HCT116 (cell line): ENCODE data around the gene LDLRAD4. TPM values are rescaled to one million over a fixed set of nuclear protein-coding genes. Genes with fewer than 3 reads are reported as not detected.

Experiments used
- ATAC-seq: fragments of 200-7000 bp; cut with Tn5 transposase; 2 replicates; pipeline ENCODE4 v1.9.1; 2020; ENCODE audit warnings: mild to moderate bottlenecking, moderate library complexity
- BruUV-seq: library from RNA; stranded (reverse); fragments of 400-500 nt; replicated peaks from 2 replicates; lab custom pipeline; 2021; lab: Mats Ljungman, UMichigan
- CTCF ChIA-PET: fragments of 300-600 bp; sonication (Branson Sonifier 250); formaldehyde crosslinking; loops from one replicate; lab custom pipeline; 2021; ENCODE audit warnings: antibody characterized with exemption; lab: Charles Lee
- POLR2A ChIA-PET: fragments of 300-600, 350-600 bp; sonication (Branson Sonifier 250); formaldehyde crosslinking; loops from one replicate; lab custom pipeline; 2021; ENCODE audit warnings: antibody characterized with exemption; lab: Charles Lee
- RAD21 ChIA-PET, 2 experiments: fragments of 300-600 bp; sonication (Branson Sonifier 250); formaldehyde crosslinking; loops; one replicate each; lab custom pipeline; 2023; ENCODE audit warnings: low total read pairs in 2 of 2; ENCODE audit not compliant: uncharacterized antibody in 2 of 2, unreplicated experiment in 2 of 2, low non-redundant PET in 1 of 2; lab: Charles Lee
- DNase-seq: peaks from one replicate; pipeline ENCODE4 v3.0.0-alpha.2; 2010; ENCODE audit warnings: low read depth, low spot score
- H2AFZ ChIP-seq: fragments of 200-600 bp; shearing (Covaris generic), sonication (generic); 2 replicates; pipeline ENCODE4 v1.6.1; 2017; ENCODE audit warnings: low read depth, mixed run types, mixed read lengths, antibody characterized with exemption, low read length; ENCODE audit not compliant: poor library complexity, severe bottlenecking
- H3K27ac ChIP-seq: 2 replicates; pipeline ENCODE4 v1.5.1; 2012; ENCODE audit warnings: low read depth, low read length
- H3K27me3 ChIP-seq: fragments of 200-600 bp; sonication (generic); 2 replicates; pipeline ENCODE4 v1.6.1; 2016; ENCODE audit warnings: mixed run types, low read length, mixed read lengths; ENCODE audit not compliant: insufficient read depth
- H3K36me3 ChIP-seq, 2 experiments: fragments of 200-500 bp in 1 of 2; fragments of 200-600 bp in 1 of 2; sonication (Bioruptor generic) in 1 of 2; sonication (generic) in 1 of 2; 2 replicates each; pipeline versions ENCODE4 v1.5.1 to v1.6.1; 2014 to 2016; ENCODE audit warnings: low read length in 2 of 2, inconsistent platforms in 1 of 2, mixed read lengths in 1 of 2, mixed run types in 1 of 2; ENCODE audit not compliant: insufficient read depth in 2 of 2, control insufficient read depth in 1 of 2
- H3K4me1 ChIP-seq, 2 experiments: fragments of 200-600 bp in 1 of 2; sonication (generic) in 1 of 2; 2 replicates each; pipeline versions ENCODE4 v1.5.1 to v1.6.1; 2012 to 2017; ENCODE audit warnings: low read length in 2 of 2, inconsistent platforms in 1 of 2, mild to moderate bottlenecking in 1 of 2, mixed read lengths in 1 of 2, mixed run types in 1 of 2, moderate library complexity in 1 of 2; ENCODE audit not compliant: insufficient read depth in 2 of 2, control insufficient read depth in 1 of 2
- H3K4me2 ChIP-seq: fragments of 200-600 bp; sonication (generic); 2 replicates; pipeline ENCODE4 v1.6.1; 2017; ENCODE audit warnings: mixed run types, low read length, mixed read lengths
- H3K4me3 ChIP-seq, 2 experiments: fragments of 200-600 bp in 1 of 2; sonication (generic) in 1 of 2; replicated peaks in 1 of 2; 2 replicates each; pipeline ENCODE4 v1.5.1; 2011 to 2016; ENCODE audit warnings: low read length in 2 of 2, control low read depth in 1 of 2, low read depth in 1 of 2, mild to moderate bottlenecking in 1 of 2, mixed read lengths in 1 of 2, mixed run types in 1 of 2
- H3K79me2 ChIP-seq: fragments of 200-600 bp; sonication (generic); 2 replicates; pipeline ENCODE4 v1.6.1; 2017; ENCODE audit warnings: mild to moderate bottlenecking, mixed run types, low read length, moderate library complexity, mixed read lengths; ENCODE audit not compliant: insufficient read depth
- H3K9ac ChIP-seq: fragments of 200-600 bp; sonication (generic); 2 replicates; pipeline ENCODE4 v1.6.1; 2016; ENCODE audit warnings: low read length, mixed read lengths
- H3K9me2 ChIP-seq: fragments of 200-600 bp; sonication (generic), shearing (Covaris generic); 2 replicates; pipeline ENCODE4 v1.6.1; 2017; ENCODE audit warnings: mixed run types, mild to moderate bottlenecking, moderate library complexity; ENCODE audit not compliant: insufficient read depth
- H3K9me3 ChIP-seq, 2 experiments: fragments of 200-500 bp in 1 of 2; fragments of 200-600 bp in 1 of 2; sonication (Bioruptor generic) in 1 of 2; sonication (generic) in 1 of 2; 2 replicates each; pipeline ENCODE4 v1.6.1; 2014 to 2017; ENCODE audit warnings: low read length in 2 of 2, mixed read lengths in 2 of 2, inconsistent platforms in 1 of 2, low read depth in 1 of 2, mild to moderate bottlenecking in 1 of 2, mixed run types in 1 of 2, moderate library complexity in 1 of 2; ENCODE audit not compliant: control insufficient read depth in 1 of 2, insufficient read depth in 1 of 2
- H4K20me1 ChIP-seq: fragments of 200-600 bp; sonication (generic), shearing (Covaris generic); 2 replicates; pipeline ENCODE4 v1.6.1; 2017; ENCODE audit warnings: mixed run types, mild to moderate bottlenecking, moderate library complexity; ENCODE audit not compliant: insufficient read depth
- CBX3 ChIP-seq: IDR thresholded peaks from 2 replicates; pipeline ENCODE4 v1.6.1; 2012; ENCODE audit warnings: low read depth
- EGR1 ChIP-seq: IDR thresholded peaks from 2 replicates; pipeline ENCODE4 v1.6.1; 2012; ENCODE audit warnings: low read depth
- ELF1 ChIP-seq: IDR thresholded peaks from 2 replicates; pipeline ENCODE4 v1.6.1; 2012; ENCODE audit warnings: low read depth, borderline replicate concordance
- EZH2 ChIP-seq: fragments of 200-600 bp; sonication (generic); IDR thresholded peaks from 2 replicates; pipeline ENCODE4 v1.6.1; 2017; ENCODE audit warnings: antibody characterized with exemption, mixed run types
- EZH2phosphoT487 ChIP-seq: fragments of 200-600 bp; IDR thresholded peaks from 2 replicates; pipeline ENCODE4 v1.6.1; 2018; ENCODE audit warnings: antibody characterized with exemption, borderline replicate concordance
- FOSL1 ChIP-seq: IDR thresholded peaks from 2 replicates; pipeline ENCODE4 v1.6.1; 2012; ENCODE audit warnings: low read depth
- JUND ChIP-seq: IDR thresholded peaks from 2 replicates; pipeline ENCODE4 v1.6.1; 2012
- POLR2A ChIP-seq: IDR thresholded peaks from 2 replicates; pipeline ENCODE4 v1.7.0; 2011; ENCODE audit warnings: borderline replicate concordance; ENCODE audit not compliant: insufficient read depth, insufficient read length; ENCODE audit errors: extremely low read depth
- POLR2AphosphoS5 ChIP-seq: IDR thresholded peaks from 2 replicates; pipeline ENCODE4 v1.6.1; 2011; ENCODE audit warnings: mild to moderate bottlenecking, low read depth, low read length, moderate library complexity
- RAD21 ChIP-seq: IDR thresholded peaks from 2 replicates; pipeline ENCODE4 v1.6.1; 2012; ENCODE audit warnings: low read depth, mild to moderate bottlenecking
- SRF ChIP-seq: IDR thresholded peaks from 2 replicates; pipeline ENCODE4 v1.6.1; 2012; ENCODE audit warnings: low read depth
- TCF7L2 ChIP-seq: IDR thresholded peaks from 2 replicates; pipeline ENCODE4 v1.7.0; 2011; ENCODE audit warnings: borderline replicate concordance, inconsistent platforms; ENCODE audit not compliant: insufficient read depth, insufficient read length; ENCODE audit errors: extremely low read depth
- YY1 ChIP-seq: IDR thresholded peaks from 2 replicates; pipeline ENCODE4 v1.6.1; 2011; ENCODE audit warnings: low read length, low read depth, moderate library complexity, mild to moderate bottlenecking; ENCODE audit not compliant: insufficient replicate concordance; ENCODE audit errors: extremely low read depth
- ZFX ChIP-seq: fragments of 450-650 bp; IDR thresholded peaks from 2 replicates; pipeline ENCODE4 v1.6.1; 2017
- ZNF274 ChIP-seq: fragments of 200-500 bp; sonication (Bioruptor generic); IDR thresholded peaks from 2 replicates; pipeline ENCODE4 v1.6.1; 2014; ENCODE audit warnings: mild to moderate bottlenecking, low read depth, low read length, inconsistent platforms
- intact Hi-C: fragments of 100-400 bp; cut with micrococcal nuclease; formaldehyde crosslinking; loops from 2 replicates; pipeline ENCODE4 v1.10.0; 2022
- total RNA-seq: library from RNA; stranded (reverse); gene quantifications from one replicate; pipeline ENCODE4 v1.2.1, GENCODE V29; 2021; ENCODE audit not compliant: unreplicated experiment
- TF ChIP-seq, protein P1 (sequence below): IDR thresholded peaks from 2 replicates; pipeline ENCODE4 v1.6.1; 2012; ENCODE audit warnings: low read depth
- TF ChIP-seq, protein P2 (sequence below): IDR thresholded peaks from 2 replicates; pipeline ENCODE4 v1.6.1; 2012
- TF ChIP-seq, protein P3 (sequence below): IDR thresholded peaks from 2 replicates; pipeline ENCODE4 v1.6.1; 2011; ENCODE audit warnings: mild to moderate bottlenecking, low read length, moderate library complexity; ENCODE audit not compliant: insufficient replicate concordance; ENCODE audit errors: extremely low read depth
- TF ChIP-seq, protein P4 (sequence below), 3 experiments: fragments of 200-600 bp in 1 of 3; sonication (generic) in 1 of 3; IDR thresholded peaks in 2 of 3; conservative IDR thresholded peaks in 1 of 3; 2 replicates each; pipeline ENCODE4 v1.5.1; 2012 to 2017; ENCODE audit warnings: low read depth in 2 of 3, low read length in 2 of 3, antibody characterized with exemption in 1 of 3, borderline replicate concordance in 1 of 3, control low read depth in 1 of 3, mild to moderate bottlenecking in 1 of 3, mixed read lengths in 1 of 3, mixed run types in 1 of 3, moderate library complexity in 1 of 3; ENCODE audit not compliant: insufficient read depth in 1 of 3
- TF ChIP-seq, protein P5 (sequence below): IDR thresholded peaks from 2 replicates; pipeline ENCODE4 v1.6.1; 2012

Gene LDLRAD4
- total RNA-seq, 1 experiment from 2014 or later: 1.2 TPM

DNA sequence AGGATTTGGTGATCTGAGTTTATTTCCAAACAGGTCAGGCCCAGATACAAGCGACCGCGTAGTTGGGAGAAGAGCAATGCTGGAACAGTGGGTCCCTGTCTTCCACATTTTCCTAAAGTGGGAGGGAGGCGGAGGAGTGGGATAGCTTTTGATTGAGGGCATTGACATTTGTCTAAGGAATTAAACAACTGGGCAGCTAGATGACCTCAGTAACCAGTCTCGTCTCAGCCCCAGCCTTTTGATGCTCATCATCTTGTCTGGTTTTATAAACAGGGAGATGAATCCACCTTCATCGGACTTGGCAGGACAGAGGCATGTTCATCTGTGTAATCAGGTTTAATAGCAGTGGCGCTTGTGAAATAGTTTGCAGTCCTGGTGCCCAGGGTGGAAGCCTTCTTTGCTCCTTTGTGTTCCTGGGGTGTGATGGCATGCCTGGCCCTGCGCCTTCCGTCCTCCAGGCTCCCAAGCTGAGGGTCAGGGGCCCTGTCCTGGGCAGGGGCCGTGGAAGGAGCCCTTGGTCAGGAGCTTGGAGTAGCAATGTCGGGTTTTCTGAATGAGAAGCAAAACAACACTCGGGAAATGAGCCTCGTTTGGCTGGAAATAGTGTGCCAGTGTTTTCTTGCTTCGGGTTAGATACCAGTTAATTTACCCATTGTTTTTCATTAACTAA, 314.0 kb downstream of the LDLRAD4 start:
- intact Hi-C loops: loop anchor here (10.0 kb wide), 1 partner anchor 318 kb away; the partner anchor contains the start of gene LDLRAD4

More for the DNA sequence above, 314.0 kb downstream of the LDLRAD4 start:
- DNase-seq (no peak), ATAC-seq (no peak)
- H3K4me3 ChIP-seq: no peak overlapping the region
- no peak overlapping the region for H2AFZ ChIP-seq
- no peaks in the 10 kb centered on the region for H3K9me3 ChIP-seq
- BruUV-seq: no TSS peak
- H3K79me2 ChIP-seq: no peaks in the 10 kb centered on the region
- no peak overlapping the region for H3K9ac ChIP-seq
- no peak for TF ChIP-seq CBX3
- TF ChIP-seq, protein P1, sequence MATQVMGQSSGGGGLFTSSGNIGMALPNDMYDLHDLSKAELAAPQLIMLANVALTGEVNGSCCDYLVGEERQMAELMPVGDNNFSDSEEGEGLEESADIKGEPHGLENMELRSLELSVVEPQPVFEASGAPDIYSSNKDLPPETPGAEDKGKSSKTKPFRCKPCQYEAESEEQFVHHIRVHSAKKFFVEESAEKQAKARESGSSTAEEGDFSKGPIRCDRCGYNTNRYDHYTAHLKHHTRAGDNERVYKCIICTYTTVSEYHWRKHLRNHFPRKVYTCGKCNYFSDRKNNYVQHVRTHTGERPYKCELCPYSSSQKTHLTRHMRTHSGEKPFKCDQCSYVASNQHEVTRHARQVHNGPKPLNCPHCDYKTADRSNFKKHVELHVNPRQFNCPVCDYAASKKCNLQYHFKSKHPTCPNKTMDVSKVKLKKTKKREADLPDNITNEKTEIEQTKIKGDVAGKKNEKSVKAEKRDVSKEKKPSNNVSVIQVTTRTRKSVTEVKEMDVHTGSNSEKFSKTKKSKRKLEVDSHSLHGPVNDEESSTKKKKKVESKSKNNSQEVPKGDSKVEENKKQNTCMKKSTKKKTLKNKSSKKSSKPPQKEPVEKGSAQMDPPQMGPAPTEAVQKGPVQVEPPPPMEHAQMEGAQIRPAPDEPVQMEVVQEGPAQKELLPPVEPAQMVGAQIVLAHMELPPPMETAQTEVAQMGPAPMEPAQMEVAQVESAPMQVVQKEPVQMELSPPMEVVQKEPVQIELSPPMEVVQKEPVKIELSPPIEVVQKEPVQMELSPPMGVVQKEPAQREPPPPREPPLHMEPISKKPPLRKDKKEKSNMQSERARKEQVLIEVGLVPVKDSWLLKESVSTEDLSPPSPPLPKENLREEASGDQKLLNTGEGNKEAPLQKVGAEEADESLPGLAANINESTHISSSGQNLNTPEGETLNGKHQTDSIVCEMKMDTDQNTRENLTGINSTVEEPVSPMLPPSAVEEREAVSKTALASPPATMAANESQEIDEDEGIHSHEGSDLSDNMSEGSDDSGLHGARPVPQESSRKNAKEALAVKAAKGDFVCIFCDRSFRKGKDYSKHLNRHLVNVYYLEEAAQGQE: no peak
- no peak for TF ChIP-seq RAD21
- no peak for TF ChIP-seq POLR2AphosphoS5
- TF ChIP-seq EGR1: no peak
- TF ChIP-seq TCF7L2: no peak
- TF ChIP-seq YY1: no peak
- no peak for TF ChIP-seq EZH2phosphoT487
- TF ChIP-seq ZNF274: no peak
- TF ChIP-seq SRF: no peak
- no peak for TF ChIP-seq POLR2A
- TF ChIP-seq, protein P2, sequence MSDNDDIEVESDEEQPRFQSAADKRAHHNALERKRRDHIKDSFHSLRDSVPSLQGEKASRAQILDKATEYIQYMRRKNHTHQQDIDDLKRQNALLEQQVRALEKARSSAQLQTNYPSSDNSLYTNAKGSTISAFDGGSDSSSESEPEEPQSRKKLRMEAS: no peak
- TF ChIP-seq EZH2: no peak
- TF ChIP-seq ELF1: no peak
- no peak for TF ChIP-seq JUND
- TF ChIP-seq, protein P3, sequence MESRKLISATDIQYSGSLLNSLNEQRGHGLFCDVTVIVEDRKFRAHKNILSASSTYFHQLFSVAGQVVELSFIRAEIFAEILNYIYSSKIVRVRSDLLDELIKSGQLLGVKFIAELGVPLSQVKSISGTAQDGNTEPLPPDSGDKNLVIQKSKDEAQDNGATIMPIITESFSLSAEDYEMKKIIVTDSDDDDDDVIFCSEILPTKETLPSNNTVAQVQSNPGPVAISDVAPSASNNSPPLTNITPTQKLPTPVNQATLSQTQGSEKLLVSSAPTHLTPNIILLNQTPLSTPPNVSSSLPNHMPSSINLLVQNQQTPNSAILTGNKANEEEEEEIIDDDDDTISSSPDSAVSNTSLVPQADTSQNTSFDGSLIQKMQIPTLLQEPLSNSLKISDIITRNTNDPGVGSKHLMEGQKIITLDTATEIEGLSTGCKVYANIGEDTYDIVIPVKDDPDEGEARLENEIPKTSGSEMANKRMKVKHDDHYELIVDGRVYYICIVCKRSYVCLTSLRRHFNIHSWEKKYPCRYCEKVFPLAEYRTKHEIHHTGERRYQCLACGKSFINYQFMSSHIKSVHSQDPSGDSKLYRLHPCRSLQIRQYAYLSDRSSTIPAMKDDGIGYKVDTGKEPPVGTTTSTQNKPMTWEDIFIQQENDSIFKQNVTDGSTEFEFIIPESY: no peak
- TF ChIP-seq, protein P4, sequence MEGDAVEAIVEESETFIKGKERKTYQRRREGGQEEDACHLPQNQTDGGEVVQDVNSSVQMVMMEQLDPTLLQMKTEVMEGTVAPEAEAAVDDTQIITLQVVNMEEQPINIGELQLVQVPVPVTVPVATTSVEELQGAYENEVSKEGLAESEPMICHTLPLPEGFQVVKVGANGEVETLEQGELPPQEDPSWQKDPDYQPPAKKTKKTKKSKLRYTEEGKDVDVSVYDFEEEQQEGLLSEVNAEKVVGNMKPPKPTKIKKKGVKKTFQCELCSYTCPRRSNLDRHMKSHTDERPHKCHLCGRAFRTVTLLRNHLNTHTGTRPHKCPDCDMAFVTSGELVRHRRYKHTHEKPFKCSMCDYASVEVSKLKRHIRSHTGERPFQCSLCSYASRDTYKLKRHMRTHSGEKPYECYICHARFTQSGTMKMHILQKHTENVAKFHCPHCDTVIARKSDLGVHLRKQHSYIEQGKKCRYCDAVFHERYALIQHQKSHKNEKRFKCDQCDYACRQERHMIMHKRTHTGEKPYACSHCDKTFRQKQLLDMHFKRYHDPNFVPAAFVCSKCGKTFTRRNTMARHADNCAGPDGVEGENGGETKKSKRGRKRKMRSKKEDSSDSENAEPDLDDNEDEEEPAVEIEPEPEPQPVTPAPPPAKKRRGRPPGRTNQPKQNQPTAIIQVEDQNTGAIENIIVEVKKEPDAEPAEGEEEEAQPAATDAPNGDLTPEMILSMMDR (IDR thresholded peaks at IDR 0.05 in 2 of 3, conservative IDR thresholded peaks at IDR 0.05 in 1 of 3; ENCODE audit: borderline replicate concordance in 1 of 3, insufficient read depth in 1 of 3, low read depth in 2 of 3, low read length in 2 of 3): no peak
- TF ChIP-seq, protein P5, sequence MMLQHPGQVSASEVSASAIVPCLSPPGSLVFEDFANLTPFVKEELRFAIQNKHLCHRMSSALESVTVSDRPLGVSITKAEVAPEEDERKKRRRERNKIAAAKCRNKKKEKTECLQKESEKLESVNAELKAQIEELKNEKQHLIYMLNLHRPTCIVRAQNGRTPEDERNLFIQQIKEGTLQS: no peak
- TF ChIP-seq FOSL1: no peak
- no peak for TF ChIP-seq ZFX
- RAD21 ChIA-PET: no interaction called here
- H3K4me2 ChIP-seq: no peak overlapping the region
- CTCF ChIA-PET: no interaction called here
- no peaks in the 10 kb centered on the region for H3K9me2 ChIP-seq
- no peaks in the 10 kb centered on the region for H4K20me1 ChIP-seq
- peaks cover 22% of the 10 kb centered on the region; the same call in 1 of the 2 replicates for H3K27me3 ChIP-seq
- POLR2A ChIA-PET: no interaction called here
- H3K36me3 ChIP-seq: no peaks in the 10 kb centered on the region
- H3K27ac ChIP-seq: no peak overlapping the region
- no peaks in the 10 kb centered on the region for H3K4me1 ChIP-seq
